HG03175 (cell line): ENCODE results near the gene UBL4A.
A peak's percentile ranks its signal among the peaks of the same experiment; 100 is the strongest.

Experiments used
- ATAC-seq: cut with Tn5 transposase; IDR thresholded peaks from one replicate; pipeline ENCODE4 v1.9.1; 2021; ENCODE audit warnings: mild to moderate bottlenecking, moderate library complexity; ENCODE audit not compliant: unreplicated experiment

UBL4A gene

DNA sequence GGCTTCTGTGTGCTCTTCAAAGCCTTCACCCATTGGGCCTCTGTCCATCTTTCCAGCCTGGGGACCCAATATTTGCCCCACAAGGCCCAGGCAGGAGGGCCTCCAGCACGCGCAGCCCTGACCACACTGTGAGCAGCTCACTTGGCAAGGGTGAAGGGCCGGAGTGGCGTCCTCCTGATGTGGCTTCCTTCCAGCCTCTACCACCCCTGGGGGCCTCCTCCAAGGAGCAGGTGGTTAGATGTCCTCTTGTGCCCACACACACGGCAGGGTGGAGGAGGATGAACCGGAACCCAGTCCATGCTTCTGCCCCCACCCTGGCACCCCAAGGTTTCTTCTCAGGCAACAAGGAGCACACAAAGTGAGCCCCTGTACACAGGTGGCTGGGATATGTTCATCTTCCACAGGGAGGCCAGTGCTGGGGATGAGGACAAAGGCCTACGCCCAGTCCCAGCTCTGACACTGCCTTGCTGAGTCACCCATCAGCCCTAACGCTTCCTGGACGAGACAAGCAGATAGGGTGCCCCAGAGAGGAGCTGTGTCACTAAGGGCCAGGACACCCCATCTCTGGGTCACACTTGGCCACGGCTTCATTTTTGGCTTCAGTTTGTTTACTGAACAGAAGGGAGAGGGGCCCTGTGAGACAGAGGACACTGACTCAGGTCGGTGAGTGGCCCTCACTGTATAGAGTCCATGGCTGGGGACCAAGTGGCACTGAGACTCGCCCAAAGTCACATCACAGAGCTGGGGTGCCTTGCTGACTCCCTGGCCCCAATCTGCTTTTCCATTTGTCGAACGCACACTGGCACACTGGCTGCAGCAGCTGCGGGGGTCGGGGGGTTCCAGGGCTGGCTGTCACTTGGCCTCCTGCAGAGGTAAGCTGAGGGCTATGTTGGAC, 1.9 kb downstream of the UBL4A start:
- no peak for ATAC-seq

DNA sequence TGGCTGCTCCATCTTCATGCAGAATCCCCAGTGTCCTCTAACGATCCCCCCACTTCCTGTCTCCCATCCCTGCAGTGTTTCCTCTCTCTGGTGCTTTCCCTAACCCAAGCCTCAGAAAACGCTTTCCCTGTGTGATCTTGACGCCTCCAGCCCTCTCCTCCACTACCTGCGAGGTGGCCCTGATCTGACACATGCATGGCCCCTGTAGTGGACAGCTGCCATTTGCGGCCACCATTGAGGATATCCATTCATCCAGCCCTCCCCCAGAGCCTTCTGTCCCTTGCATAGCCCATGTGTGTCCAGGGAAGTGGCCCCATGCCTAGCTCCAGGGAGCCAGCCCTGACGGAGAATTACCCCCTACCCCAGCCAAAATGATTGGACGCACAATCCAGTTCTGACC, 3.1 kb downstream of the UBL4A start:
- no peak for ATAC-seq

DNA sequence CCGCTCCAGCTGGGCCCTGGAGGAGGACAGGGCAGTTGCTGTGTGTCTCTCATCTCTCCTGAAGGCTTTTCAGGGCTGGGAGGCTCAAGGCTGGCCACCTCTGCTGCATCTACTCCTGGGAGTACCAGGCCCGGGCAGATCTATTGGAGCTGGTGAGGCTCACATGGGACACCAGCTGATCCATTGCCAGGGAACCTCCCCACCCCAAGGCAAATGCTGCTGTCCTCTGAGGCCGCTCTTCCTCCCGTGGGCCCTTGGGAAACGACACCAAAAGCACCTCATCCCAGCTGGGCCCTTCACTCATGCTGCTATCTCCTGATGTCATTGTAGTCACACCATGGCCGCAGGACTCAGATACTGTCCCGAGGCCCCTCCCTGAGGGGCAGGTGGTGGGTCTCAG, 3.6 kb downstream of the UBL4A start:
- no peak for ATAC-seq

DNA sequence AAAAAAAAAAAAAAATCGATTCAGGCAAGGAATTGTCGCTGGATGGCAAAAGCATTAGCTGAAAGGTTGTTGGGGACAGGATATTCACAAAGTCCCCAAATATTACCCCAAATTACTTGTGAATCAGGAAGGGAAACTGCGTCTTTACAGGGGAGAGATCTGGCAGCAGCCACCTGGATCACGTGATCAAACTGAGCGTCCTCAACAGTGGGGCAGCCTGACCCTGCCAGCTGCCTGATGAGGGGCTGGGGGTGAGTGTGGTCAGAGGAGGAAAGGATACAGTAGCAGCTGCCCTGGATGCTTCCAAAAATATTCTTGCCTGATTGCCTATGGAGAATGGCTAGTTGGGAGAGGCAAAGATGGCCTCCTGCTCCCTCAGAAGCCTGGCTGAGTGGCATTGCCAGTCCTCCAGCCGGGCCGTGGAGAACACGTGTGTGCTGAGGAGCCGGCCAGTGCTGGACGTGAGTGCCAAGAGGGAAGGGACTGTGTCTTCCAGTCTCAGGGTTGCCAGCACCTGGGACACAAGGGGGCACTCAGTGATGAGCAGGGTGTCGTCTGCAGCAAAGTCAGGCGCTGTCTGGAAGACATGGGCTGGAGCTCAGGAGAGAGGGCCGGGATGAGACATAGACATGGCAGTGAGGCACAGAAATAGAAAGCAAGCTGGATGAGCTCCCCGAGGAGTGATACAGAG, 4.4 kb downstream of the UBL4A start:
- ATAC-seq, result no peak

DNA sequence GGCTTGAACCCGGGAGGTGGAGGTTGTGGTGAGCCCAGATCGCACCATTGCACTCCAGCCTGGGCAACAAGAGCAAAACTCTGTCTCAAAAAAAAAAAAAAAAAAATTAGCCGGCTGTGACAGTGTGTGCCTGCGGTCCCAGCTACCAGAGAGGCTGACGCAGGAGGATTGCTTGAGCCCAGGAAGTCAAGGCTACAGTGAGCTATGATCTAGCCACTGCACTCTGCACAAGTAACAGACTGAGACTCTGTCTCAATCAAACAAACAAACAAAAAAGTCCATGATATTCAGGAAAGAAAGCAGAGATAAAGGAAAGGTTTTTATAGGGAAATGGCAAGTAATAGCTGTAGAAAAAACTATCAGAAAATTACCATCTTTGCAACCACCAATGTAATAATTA, 5.2 kb downstream of the UBL4A start:
- ATAC-seq, result no peak

DNA sequence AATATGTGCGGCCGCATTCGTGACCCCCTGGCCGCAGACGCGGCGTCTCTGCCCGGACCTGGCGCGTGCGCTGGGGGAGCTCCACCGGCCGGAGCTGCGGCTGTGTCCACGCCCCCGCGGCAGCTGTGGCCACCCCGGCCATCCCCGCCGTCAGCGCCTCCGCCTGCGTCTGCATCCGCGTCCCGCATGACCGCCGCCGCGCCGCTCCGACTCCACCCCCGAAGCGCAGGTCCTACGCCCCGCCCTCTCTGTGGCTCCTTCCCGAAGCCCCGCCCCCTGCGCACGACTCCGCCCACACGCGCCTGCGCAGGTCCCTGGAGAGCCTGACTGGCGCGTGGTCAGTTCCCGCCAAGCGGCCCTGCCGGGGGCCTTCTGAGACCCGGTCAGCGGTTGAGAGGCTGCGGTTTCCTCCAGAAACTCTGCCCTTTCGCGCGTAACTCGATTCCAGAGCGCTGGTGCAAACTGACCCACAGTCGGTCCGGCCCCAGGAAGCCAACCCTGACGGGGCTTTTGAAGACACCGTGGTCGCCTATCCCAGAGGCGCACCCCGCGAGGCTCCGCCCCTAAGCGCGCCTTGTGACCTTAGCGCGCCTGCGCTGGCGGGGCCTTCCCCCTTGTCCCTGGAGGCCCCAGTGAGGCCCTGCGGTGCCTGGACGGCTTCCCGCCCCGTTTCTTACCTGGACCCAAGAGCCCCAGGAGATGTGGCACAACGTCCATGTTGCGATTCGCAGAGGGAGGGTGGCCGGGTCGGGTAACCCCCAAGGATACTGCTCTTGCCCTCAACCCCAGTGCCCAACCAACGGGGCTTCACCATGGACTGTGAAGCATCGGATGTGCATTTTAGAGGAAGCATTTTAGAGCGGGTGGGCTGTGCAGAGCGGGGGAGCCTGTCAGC, 7.4 kb downstream of the UBL4A start, which contains the start of gene LAGE3:
LAGE3 (minus strand) TSS at position 554 of the 895 bp plus-strand sequence; CDS start at position 188, 366 bp downstream.
- peak; percentile 90 for ATAC-seq

DNA sequence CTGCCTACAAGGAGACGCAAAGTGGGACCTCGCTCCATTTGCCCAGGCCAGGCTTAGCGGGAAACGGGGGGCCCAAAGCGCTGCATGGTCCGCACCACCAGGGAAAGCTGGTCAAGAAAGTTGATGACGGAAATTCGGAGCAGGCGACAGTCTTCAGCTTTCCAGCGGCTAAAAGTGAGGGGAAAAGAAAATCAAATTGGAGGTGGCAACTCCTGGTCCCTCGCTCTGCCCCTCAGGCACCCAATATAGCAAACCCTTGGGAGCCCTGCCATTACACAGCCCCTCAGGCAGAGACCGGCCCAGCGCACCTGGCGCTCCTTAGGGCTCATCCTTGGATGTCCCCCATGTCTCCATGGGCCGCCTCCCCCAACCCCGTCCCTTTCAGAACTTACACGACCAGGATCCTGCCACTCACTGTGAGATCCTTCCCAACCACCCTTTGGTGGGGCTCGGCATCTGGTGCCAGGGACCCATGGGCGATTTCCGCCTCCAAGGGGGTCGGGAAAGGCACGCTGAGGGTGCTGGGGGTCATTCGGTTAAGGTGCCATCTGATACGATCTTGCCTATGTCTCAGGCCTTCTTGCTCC, 8.4 kb downstream of the UBL4A start:
- ATAC-seq, result no peak

DNA sequence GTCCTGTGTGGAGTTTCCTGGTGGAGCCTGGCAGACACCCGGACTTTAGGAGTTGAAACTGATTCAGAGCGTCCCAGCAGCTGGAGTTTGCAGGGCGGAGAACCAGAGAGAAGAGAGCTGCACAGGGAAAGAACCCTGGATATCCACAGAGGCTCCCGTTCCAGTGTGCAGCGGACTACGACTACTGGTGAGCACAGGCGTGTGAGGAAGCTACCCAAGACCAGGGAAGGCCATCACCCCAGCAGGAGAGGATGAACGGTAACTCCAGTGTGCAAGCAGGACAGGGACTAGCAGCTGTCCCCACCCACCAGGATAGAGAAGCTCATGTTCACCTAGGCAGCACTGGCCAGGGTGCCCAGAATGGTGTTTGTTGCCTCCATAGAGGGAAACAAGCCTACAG, 9.6 kb downstream of the UBL4A start:
- ATAC-seq, result no peak

DNA sequence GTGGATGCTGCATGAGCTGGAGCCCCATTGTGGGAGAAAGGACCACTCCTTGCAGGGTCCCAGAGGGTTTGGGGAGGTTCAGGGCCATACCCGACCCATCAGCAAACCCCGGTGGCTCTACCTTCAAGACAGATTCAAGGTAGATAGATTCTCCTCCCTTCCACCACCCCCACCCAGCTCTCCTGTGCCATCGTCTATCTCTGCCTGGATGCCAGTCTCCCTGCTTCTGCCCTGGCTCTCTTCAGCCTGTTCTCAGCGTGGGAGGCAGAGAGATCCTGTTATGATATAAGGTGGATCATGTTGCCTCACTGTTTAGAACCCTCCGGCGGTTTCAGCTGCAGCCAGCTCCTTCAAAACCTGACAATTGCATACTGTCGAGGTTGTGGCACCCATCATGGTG, 12.7 kb downstream of the UBL4A start:
- no peak for ATAC-seq

DNA sequence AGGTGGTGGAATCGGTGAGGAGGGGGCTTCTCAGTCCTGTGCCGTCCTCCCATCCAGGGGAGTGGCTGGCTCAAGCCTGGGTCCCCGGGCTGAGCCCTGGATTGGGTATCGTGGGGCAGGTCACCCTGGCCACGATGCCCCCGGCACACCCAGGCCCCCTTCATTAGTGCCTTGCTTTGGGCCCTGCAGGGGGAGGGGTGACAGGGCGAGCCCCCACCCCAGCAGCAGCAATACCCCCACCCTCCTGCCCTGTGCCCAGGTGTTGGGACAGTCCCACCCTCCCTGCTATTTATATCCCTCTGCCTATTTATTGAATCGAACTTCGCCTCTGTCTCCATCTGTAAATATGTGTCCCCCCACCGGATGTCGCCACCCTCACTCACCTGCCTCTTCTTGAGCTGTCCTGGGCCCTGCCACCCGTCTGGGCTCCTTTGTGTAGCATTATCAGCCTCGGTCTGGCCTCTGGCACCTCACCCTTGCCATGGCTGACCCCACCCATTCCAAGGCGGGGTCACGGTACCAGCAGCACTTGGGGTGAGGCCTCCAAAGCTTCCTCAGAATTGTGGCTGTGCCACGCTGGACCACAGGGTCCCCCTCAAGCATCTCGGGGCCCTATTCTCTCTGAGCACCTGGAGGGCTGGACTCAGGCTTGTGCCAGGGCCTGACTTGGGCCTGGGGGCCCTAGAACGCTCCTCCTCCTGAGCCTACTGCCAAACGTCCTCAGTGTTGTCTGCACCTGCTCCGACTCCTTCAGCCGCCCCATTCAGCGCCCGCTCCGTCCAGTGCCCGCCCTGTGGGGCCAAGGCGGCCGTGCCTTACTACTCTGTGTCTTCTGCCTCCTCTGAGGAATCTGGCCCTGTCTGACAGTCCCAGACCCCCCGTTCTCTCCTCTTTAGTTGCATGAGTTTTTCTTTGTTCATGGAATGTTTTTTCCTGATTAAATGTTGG, 13.5 kb downstream of the UBL4A start:
- ATAC-seq, result no peak

DNA sequence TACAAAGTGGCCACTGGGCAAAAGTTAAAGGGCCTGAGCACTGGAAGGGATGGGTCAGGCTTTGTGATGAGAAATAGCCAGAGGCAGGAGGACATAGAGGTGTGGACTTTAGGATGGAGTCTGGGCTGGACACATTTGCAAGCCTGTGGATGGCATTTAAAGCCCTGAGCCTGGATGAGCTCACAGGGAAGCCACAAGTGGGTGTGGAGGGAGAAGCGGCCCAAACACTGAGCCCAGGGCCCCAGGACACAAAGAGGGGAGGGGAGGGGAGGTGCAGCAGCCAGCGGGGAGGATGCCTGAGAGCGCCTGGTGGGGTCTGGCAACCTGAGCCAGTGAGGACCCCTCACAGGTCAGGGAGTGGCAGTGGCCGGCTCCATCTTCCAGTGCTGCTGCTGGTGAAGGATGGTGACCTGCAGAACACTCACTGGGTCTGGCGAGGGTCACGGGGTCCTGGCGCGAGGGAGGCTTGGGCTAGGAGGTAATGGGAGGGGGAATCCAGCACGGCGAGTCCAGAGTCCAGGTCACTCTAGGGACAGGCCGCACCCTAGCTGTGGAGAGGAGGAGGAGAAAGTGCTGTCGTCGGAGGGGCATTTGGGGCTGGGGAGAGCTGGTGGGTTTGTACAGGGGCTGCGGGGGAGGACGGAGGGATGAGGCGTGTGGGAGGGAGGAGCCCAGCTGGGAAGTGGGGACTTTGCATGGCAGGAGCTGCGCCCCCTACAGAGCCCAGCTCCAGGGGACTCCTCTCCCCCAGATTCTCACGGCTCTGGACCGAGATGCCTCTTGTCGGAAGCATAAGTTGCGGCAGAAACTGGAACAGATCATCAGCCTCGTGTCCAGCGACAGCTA, 14.4 kb downstream of the UBL4A start:
- ATAC-seq, result no peak

DNA sequence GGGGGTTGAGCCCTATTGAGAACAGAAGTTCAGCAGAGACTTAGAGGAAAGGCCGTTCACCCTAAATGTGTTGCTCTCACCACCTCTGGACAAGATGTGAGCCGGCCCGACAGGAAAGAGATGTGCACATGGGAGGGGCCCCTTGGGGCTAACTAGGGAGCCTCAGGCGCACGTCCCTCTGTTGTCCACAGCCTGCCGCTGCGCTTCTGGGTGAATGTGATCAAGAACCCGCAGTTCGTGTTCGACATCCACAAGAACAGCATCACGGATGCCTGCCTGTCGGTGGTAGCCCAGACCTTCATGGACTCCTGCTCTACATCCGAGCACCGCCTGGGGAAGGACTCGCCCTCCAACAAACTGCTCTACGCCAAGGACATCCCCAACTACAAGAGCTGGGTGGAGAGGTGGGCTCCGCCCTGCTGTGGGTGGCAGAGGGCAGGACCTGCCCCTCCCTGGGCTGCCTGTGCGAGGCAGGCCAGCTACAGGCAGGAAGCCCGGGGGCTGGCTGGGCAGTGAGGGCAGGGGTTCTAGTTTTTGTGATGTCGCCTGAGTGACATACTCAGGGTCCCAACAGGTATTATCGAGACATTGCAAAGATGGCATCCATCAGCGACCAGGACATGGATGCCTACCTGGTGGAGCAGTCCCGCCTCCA, 15.4 kb downstream of the UBL4A start:
- ATAC-seq, result no peak

DNA sequence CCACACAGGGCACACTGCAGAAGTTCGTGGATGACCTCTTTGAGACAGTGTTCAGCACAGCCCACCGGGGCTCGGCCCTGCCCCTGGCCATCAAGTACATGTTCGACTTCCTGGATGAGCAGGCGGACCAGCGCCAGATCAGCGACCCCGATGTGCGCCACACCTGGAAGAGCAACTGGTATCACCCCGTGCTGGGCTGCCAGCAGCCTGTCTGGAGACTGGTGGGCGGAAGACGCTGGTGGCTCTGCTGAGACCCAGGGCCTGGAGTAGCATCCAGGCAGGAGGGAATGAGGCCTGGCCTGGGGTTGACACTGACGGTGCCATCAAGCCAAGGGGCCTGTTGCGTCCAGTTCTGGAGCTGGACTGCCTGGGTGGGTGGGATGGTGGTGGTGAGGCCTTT, 16.0 kb downstream of the UBL4A start:
- no peak for ATAC-seq

DNA sequence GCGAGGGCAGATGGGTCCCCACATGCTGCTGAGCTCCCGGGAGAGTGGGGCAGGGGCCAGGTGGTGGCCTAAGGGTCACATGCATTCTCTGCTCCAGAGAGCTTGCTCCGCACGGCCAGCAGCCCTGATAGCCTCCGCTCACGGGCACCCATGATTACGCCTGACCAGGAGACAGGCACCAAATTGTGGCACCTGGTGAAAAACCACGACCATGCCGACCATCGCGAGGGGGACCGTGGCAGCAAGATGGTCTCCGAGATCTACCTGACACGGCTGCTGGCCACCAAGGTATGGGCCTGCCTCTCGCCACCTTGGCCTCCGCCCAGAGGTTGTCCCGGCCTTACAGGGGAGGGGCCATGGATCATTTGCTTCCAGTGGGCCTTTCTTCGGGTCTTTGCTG, 16.5 kb downstream of the UBL4A start:
- no peak for ATAC-seq

DNA sequence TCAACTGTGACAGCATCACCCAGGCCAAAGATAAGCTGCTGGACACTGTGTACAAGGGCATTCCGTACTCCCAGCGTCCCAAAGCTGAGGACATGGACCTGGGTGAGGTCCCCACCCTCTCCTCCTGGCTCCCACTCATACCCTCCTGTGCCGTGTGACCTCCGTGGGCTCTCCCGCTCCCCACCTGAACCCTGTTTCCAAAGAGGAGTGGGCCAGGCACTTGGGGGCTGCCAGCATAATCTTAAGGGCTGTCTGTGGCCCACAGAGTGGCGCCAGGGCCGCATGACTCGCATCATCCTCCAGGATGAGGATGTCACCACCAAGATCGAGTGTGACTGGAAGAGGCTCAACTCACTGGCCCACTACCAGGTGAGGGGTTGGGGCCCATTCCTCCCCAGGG, 17.3 kb downstream of the UBL4A start:
- no peak for ATAC-seq

DNA sequence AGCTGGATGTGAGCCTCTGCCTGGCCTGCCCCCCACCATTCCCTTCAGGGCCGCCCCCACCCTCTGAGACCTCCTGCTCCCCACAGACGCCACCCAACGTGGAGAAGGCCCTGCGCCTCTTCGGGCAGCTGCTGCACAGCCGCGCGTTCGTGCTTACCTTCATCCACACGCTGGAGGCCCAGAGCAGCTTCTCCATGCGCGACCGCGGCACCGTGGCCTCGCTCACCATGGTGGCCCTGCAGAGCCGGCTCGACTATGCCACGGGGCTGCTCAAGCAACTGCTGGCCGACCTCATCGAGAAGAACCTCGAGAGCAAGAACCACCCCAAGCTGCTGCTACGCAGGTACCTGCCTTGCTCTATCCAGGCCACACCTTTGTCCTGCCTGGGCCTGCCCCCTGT, 18.2 kb downstream of the UBL4A start:
- ATAC-seq, result no peak

DNA sequence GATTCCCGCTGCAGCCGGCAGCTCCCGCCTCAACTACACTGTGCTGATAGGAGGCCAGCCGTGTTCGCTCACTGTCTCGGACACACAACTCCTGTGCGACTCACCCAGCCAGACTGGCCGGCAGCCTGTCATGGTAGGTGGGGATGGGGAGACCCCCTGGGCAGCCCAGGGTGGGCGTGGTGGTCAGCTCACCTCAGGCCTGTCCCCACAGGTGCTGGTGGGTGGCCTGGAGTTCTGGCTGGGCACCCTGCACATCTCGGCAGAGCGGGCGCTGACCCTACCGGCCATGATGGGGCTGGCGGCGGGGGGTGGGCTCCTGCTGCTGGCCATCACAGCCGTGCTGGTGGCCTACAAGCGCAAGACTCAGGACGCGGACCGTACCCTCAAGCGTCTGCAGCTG, 18.9 kb downstream of the UBL4A start:
- no peak for ATAC-seq

DNA sequence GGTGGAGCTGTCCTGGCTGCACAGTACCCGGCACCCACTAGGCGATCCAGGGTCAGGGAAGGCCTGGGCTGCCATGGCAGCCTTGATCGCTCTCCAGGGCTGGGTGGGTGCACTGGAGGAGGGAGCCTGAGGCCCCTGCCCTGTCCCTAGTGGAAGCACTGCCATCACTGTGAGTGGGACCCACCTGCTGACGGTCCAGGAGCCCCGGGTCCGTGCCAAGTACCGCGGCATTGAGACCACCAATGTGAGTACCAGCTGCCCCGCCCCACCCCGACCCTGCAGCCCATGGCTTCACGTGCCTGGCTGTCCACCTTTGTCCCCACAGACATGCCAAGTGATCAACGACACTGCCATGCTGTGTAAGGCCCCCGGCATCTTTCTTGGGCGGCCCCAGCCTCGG, 19.5 kb downstream of the UBL4A start:
- ATAC-seq, result no peak
